ENCODE data around the gene IPPK.

Gene IPPK

GRCh38 chr9:92601451-92601850 is 68.5 kb downstream of the IPPK start:
- H3K9me2 ChIP-seq (replicated peaks; ENCODE audit: control insufficient read depth, low read length): no peaks in the 10 kb centered on the region
- no peak overlapping the region for H3K27ac ChIP-seq (ENCODE audit: low read depth, low read length)

GRCh38 chr9:92600462-92601261 is 69.3 kb downstream of the IPPK start:
- H3K27ac ChIP-seq (ENCODE audit: low read depth, low read length): no peak overlapping the region
- no peaks in the 10 kb centered on the region for H3K79me2 ChIP-seq (ENCODE audit: control insufficient read depth, low read length)
- no peaks in the 10 kb centered on the region for H4K20me1 ChIP-seq (ENCODE audit: control insufficient read depth, insufficient read depth, low read depth, low read length)
- no peaks in the 10 kb centered on the region for H3K9me2 ChIP-seq (replicated peaks; ENCODE audit: control insufficient read depth, low read length)
- no peaks in the 10 kb centered on the region for H3F3A ChIP-seq (ENCODE audit: control insufficient read depth, insufficient read depth)
- no peaks in the 10 kb centered on the region for H3K36me3 ChIP-seq (ENCODE audit: control insufficient read depth, low read length)
- H3K9me3 ChIP-seq (ENCODE audit: control insufficient read depth, insufficient read depth, low read length): peaks cover 5% of the 10 kb centered on the region; the same call in 1 of the 2 replicates
- no peaks in the 10 kb centered on the region for H3K27me3 ChIP-seq (ENCODE audit: control insufficient read depth, low read length)
- H3K4me1 ChIP-seq (ENCODE audit: control insufficient read depth, low read length): no peaks in the 10 kb centered on the region
- TF ChIP-seq EZH2phosphoT487 (IDR thresholded peaks at IDR 0.05; ENCODE audit: borderline replicate concordance, low read length) (no peak), CTCF (IDR thresholded peaks at IDR 0.05; ENCODE audit: low read depth, low read length, poor library complexity, severe bottlenecking) (no peak)
- no peak overlapping the region for H3K4me3 ChIP-seq (ENCODE audit: low read length)
- H3K4me2 ChIP-seq (ENCODE audit: low read length): no peak overlapping the region

More at GRCh38 chr9:92601451-92601850, 68.5 kb downstream of the IPPK start:
- Histone ChIP-seq H3K4me3 (ENCODE audit: low read length) (no peak overlapping the region), H3K36me3 (ENCODE audit: control insufficient read depth, low read length) (no peaks in the 10 kb centered on the region), H3K79me2 (ENCODE audit: control insufficient read depth, low read length) (no peaks in the 10 kb centered on the region), H3K4me2 (ENCODE audit: low read length) (no peak overlapping the region), H3K27me3 (ENCODE audit: control insufficient read depth, low read length) (no peaks in the 10 kb centered on the region), H3K4me1 (ENCODE audit: control insufficient read depth, low read length) (no peaks in the 10 kb centered on the region), H3K9me3 (ENCODE audit: control insufficient read depth, insufficient read depth, low read length) (peaks cover 5% of the 10 kb centered on the region; the same call in 1 of the 2 replicates), H4K20me1 (ENCODE audit: control insufficient read depth, insufficient read depth, low read depth, low read length) (no peaks in the 10 kb centered on the region), H3F3A (ENCODE audit: control insufficient read depth, insufficient read depth) (no peaks in the 10 kb centered on the region)
- TF ChIP-seq EZH2phosphoT487 (IDR thresholded peaks at IDR 0.05; ENCODE audit: borderline replicate concordance, low read length): no peak
- TF ChIP-seq CTCF (IDR thresholded peaks at IDR 0.05; ENCODE audit: low read depth, low read length, poor library complexity, severe bottlenecking): no peak

- no peaks in the 10 kb centered on the region for H3K27me3 ChIP-seq (ENCODE audit: control insufficient read depth, low read length)
- no peaks in the 10 kb centered on the region for H3K79me2 ChIP-seq (ENCODE audit: control insufficient read depth, low read length)
- H3K27ac ChIP-seq (ENCODE audit: low read depth, low read length): no peak overlapping the region
- no peak overlapping the region for H3K4me2 ChIP-seq (ENCODE audit: low read length)
- H3K4me1 ChIP-seq (ENCODE audit: control insufficient read depth, low read length): no peaks in the 10 kb centered on the region
- TF ChIP-seq EZH2phosphoT487 (IDR thresholded peaks at IDR 0.05; ENCODE audit: borderline replicate concordance, low read length) (no peak), CTCF (IDR thresholded peaks at IDR 0.05; ENCODE audit: low read depth, low read length, poor library complexity, severe bottlenecking) (no peak)
- H3K9me2 ChIP-seq (replicated peaks; ENCODE audit: control insufficient read depth, low read length): no peaks in the 10 kb centered on the region
- no peaks in the 10 kb centered on the region for H3F3A ChIP-seq (ENCODE audit: control insufficient read depth, insufficient read depth)
- H3K4me3 ChIP-seq (ENCODE audit: low read length): no peak overlapping the region
- peaks cover 5% of the 10 kb centered on the region; the same call in 1 of the 2 replicates for H3K9me3 ChIP-seq (ENCODE audit: control insufficient read depth, insufficient read depth, low read length)
- H3K36me3 ChIP-seq (ENCODE audit: control insufficient read depth, low read length): no peaks in the 10 kb centered on the region
- H4K20me1 ChIP-seq (ENCODE audit: control insufficient read depth, insufficient read depth, low read depth, low read length): no peaks in the 10 kb centered on the region
These were observed 69.9 kb downstream of the IPPK start for GRCh38 chr9:92599938-92600461.

Data from DOHH2 (cell line).